Ishikawa (cell line): ENCODE results near the gene SCRG1.

Experiments used
- CEBPB ChIP-seq: IDR thresholded peaks from 2 replicates; pipeline ENCODE4 v1.6.1; 2012
- FOXM1 ChIP-seq: IDR thresholded peaks from 2 replicates; pipeline ENCODE4 v1.6.1; 2012; ENCODE audit warnings: low read depth, borderline replicate concordance
- MAX ChIP-seq: IDR thresholded peaks from 2 replicates; pipeline ENCODE4 v1.6.1; 2012
- REST ChIP-seq: IDR thresholded peaks from 2 replicates; pipeline ENCODE4 v1.6.1; 2012; ENCODE audit warnings: low read depth, mild to moderate bottlenecking
- TAF1 ChIP-seq: IDR thresholded peaks from 2 replicates; pipeline ENCODE4 v1.6.1; 2012; ENCODE audit warnings: low read depth, mild to moderate bottlenecking
- TCF12 ChIP-seq: IDR thresholded peaks from 2 replicates; pipeline ENCODE4 v1.6.1; 2012; ENCODE audit warnings: low read depth
- TEAD4 ChIP-seq: IDR thresholded peaks from 2 replicates; pipeline ENCODE4 v1.6.1; 2012
- USF1 ChIP-seq: IDR thresholded peaks from 2 replicates; pipeline ENCODE4 v1.6.1; 2012

- TF ChIP-seq USF1: no peak
- no peak for TF ChIP-seq CEBPB
- no peak for TF ChIP-seq MAX
- TF ChIP-seq TCF12: no peak
- no peak for TF ChIP-seq TAF1
- TF ChIP-seq TEAD4: no peak
- TF ChIP-seq FOXM1: no peak
- no peak for TF ChIP-seq REST
Measured at GRCh38 chr4:173365359-173365996, 33.4 kb downstream of the SCRG1 start.
